ENCODE results near the gene VAT1L.
A peak's percentile ranks its signal among the peaks of the same experiment; 100 is the strongest.

Gene VAT1L

GRCh38 chr16:77788181-77789084 lies at the start of gene VAT1L:
Gene VAT1L, plus strand, starts transcription at chr16:77788564. Its CDS starts 119 bp downstream, at chr16:77788683.
- Mint-ChIP-seq H3K27ac (no peak within 1 kb of the TSS), H3K27me3 (ENCODE audit: low read depth) (peaks cover 55% of the 10 kb centered on the region), H3K4me3 (peak within 1 kb of the TSS; percentile 67), H3K36me3 (ENCODE audit: low read depth) (no peaks in the 10 kb centered on the region), H3K9me3 (no peaks in the 10 kb centered on the region), H3K4me1 (ENCODE audit: low read depth) (peaks cover 2% of the 10 kb centered on the region)
- DNase-seq (ENCODE audit: low spot score) = no peak

- Mint-ChIP-seq H3K27ac (no peak overlapping the region), H3K9me3 (peaks cover 5% of the 10 kb centered on the region), H3K27me3 (ENCODE audit: low read depth) (no peaks in the 10 kb centered on the region), H3K4me1 (ENCODE audit: low read depth) (peaks cover 3% of the 10 kb centered on the region), H3K36me3 (ENCODE audit: low read depth) (no peaks in the 10 kb centered on the region), H3K4me3 (no peak overlapping the region)
- no peak for DNase-seq (ENCODE audit: low spot score)
Observed at GRCh38 chr16:77738706-77739558, 49.4 kb upstream of the VAT1L start.

- Mint-ChIP-seq H3K36me3 (ENCODE audit: low read depth) (no peaks in the 10 kb centered on the region), H3K4me1 (ENCODE audit: low read depth) (peaks cover 3% of the 10 kb centered on the region), H3K4me3 (no peak overlapping the region), H3K27ac (no peak overlapping the region), H3K9me3 (peaks cover 2% of the 10 kb centered on the region), H3K27me3 (ENCODE audit: low read depth) (no peaks in the 10 kb centered on the region)
- no peak for DNase-seq (ENCODE audit: low spot score)
Observed at GRCh38 chr16:77739559-77739892, 48.8 kb upstream of the VAT1L start.

- Mint-ChIP-seq H3K27ac (no peak overlapping the region), H3K4me3 (no peak overlapping the region), H3K36me3 (ENCODE audit: low read depth) (no peaks in the 10 kb centered on the region), H3K27me3 (ENCODE audit: low read depth) (no peaks in the 10 kb centered on the region), H3K9me3 (no peaks in the 10 kb centered on the region), H3K4me1 (ENCODE audit: low read depth) (no peaks in the 10 kb centered on the region)
- no peak for DNase-seq (ENCODE audit: low spot score)
Observed at GRCh38 chr16:77744141-77744540, 44.2 kb upstream of the VAT1L start.

- Mint-ChIP-seq H3K27me3 (ENCODE audit: low read depth) (peaks cover 5% of the 10 kb centered on the region), H3K9me3 (no peaks in the 10 kb centered on the region), H3K4me3 (no peak overlapping the region), H3K27ac (no peak overlapping the region), H3K36me3 (ENCODE audit: low read depth) (no peaks in the 10 kb centered on the region), H3K4me1 (ENCODE audit: low read depth) (no peaks in the 10 kb centered on the region)
- no peak for DNase-seq (ENCODE audit: low spot score)
Observed at GRCh38 chr16:77745972-77746371, 42.4 kb upstream of the VAT1L start.

- no peak for DNase-seq (ENCODE audit: low spot score)
- H3K27me3 Mint-ChIP-seq (ENCODE audit: low read depth) = peaks cover 10% of the 10 kb centered on the region
- no peaks in the 10 kb centered on the region for H3K36me3 Mint-ChIP-seq (ENCODE audit: low read depth)
- no peak overlapping the region for H3K27ac Mint-ChIP-seq
- no peak overlapping the region for H3K4me3 Mint-ChIP-seq
- no peaks in the 10 kb centered on the region for H3K9me3 Mint-ChIP-seq
- no peaks in the 10 kb centered on the region for H3K4me1 Mint-ChIP-seq (ENCODE audit: low read depth)
Observed at GRCh38 chr16:77748421-77749005, 39.9 kb upstream of the VAT1L start.

GRCh38 chr16:77749415-77749814 lies 38.9 kb upstream of the VAT1L start:
- no peaks in the 10 kb centered on the region for H3K36me3 Mint-ChIP-seq (ENCODE audit: low read depth)
- H3K9me3 Mint-ChIP-seq = no peaks in the 10 kb centered on the region
- no peaks in the 10 kb centered on the region for H3K4me1 Mint-ChIP-seq (ENCODE audit: low read depth)
- no peak overlapping the region for H3K27ac Mint-ChIP-seq
- peaks cover 13% of the 10 kb centered on the region for H3K27me3 Mint-ChIP-seq (ENCODE audit: low read depth)
- no peak overlapping the region for H3K4me3 Mint-ChIP-seq
- DNase-seq (ENCODE audit: low spot score) = no peak

GRCh38 chr16:77758046-77758445 lies 30.3 kb upstream of the VAT1L start:
- no peaks in the 10 kb centered on the region for H3K4me1 Mint-ChIP-seq (ENCODE audit: low read depth)
- H3K4me3 Mint-ChIP-seq = no peak overlapping the region
- no peaks in the 10 kb centered on the region for H3K9me3 Mint-ChIP-seq
- no peak for DNase-seq (ENCODE audit: low spot score)
- H3K27me3 Mint-ChIP-seq (ENCODE audit: low read depth) = peaks cover 3% of the 10 kb centered on the region
- no peaks in the 10 kb centered on the region for H3K36me3 Mint-ChIP-seq (ENCODE audit: low read depth)
- H3K27ac Mint-ChIP-seq = no peak overlapping the region

- no peak overlapping the region for H3K27ac Mint-ChIP-seq
- DNase-seq (ENCODE audit: low spot score) = no peak
- H3K36me3 Mint-ChIP-seq (ENCODE audit: low read depth) = no peaks in the 10 kb centered on the region
- no peak overlapping the region for H3K4me3 Mint-ChIP-seq
- no peaks in the 10 kb centered on the region for H3K9me3 Mint-ChIP-seq
- no peaks in the 10 kb centered on the region for H3K4me1 Mint-ChIP-seq (ENCODE audit: low read depth)
- peaks cover 3% of the 10 kb centered on the region for H3K27me3 Mint-ChIP-seq (ENCODE audit: low read depth)
Observed at GRCh38 chr16:77758508-77758907, 29.9 kb upstream of the VAT1L start.

GRCh38 chr16:77759201-77759600 lies 29.2 kb upstream of the VAT1L start:
- H3K9me3 Mint-ChIP-seq = no peaks in the 10 kb centered on the region
- H3K27ac Mint-ChIP-seq = no peak overlapping the region
- no peaks in the 10 kb centered on the region for H3K36me3 Mint-ChIP-seq (ENCODE audit: low read depth)
- no peaks in the 10 kb centered on the region for H3K4me1 Mint-ChIP-seq (ENCODE audit: low read depth)
- no peak for DNase-seq (ENCODE audit: low spot score)
- H3K4me3 Mint-ChIP-seq = no peak overlapping the region
- H3K27me3 Mint-ChIP-seq (ENCODE audit: low read depth) = no peaks in the 10 kb centered on the region

- Mint-ChIP-seq H3K27ac (no peak overlapping the region), H3K36me3 (ENCODE audit: low read depth) (no peaks in the 10 kb centered on the region), H3K27me3 (ENCODE audit: low read depth) (no peaks in the 10 kb centered on the region), H3K4me1 (ENCODE audit: low read depth) (no peaks in the 10 kb centered on the region), H3K9me3 (no peaks in the 10 kb centered on the region), H3K4me3 (no peak overlapping the region)
- no peak for DNase-seq (ENCODE audit: low spot score)
Observed at GRCh38 chr16:77759821-77760220, 28.5 kb upstream of the VAT1L start.

- Mint-ChIP-seq H3K27ac (no peak overlapping the region), H3K36me3 (ENCODE audit: low read depth) (no peaks in the 10 kb centered on the region), H3K9me3 (no peaks in the 10 kb centered on the region), H3K27me3 (ENCODE audit: low read depth) (no peaks in the 10 kb centered on the region), H3K4me3 (no peak overlapping the region), H3K4me1 (ENCODE audit: low read depth) (no peaks in the 10 kb centered on the region)
- no peak for DNase-seq (ENCODE audit: low spot score)
Observed at GRCh38 chr16:77760800-77761199, 27.6 kb upstream of the VAT1L start.

- no peaks in the 10 kb centered on the region for H3K4me1 Mint-ChIP-seq (ENCODE audit: low read depth)
- DNase-seq (ENCODE audit: low spot score) = no peak
- no peaks in the 10 kb centered on the region for H3K27me3 Mint-ChIP-seq (ENCODE audit: low read depth)
- no peaks in the 10 kb centered on the region for H3K36me3 Mint-ChIP-seq (ENCODE audit: low read depth)
- no peak overlapping the region for H3K4me3 Mint-ChIP-seq
- no peaks in the 10 kb centered on the region for H3K9me3 Mint-ChIP-seq
- H3K27ac Mint-ChIP-seq = no peak overlapping the region
Observed at GRCh38 chr16:77761204-77761603, 27.2 kb upstream of the VAT1L start.

- Mint-ChIP-seq H3K36me3 (ENCODE audit: low read depth) (no peaks in the 10 kb centered on the region), H3K27me3 (ENCODE audit: low read depth) (no peaks in the 10 kb centered on the region), H3K9me3 (no peaks in the 10 kb centered on the region), H3K4me1 (ENCODE audit: low read depth) (no peaks in the 10 kb centered on the region), H3K27ac (no peak overlapping the region), H3K4me3 (no peak overlapping the region)
- DNase-seq (ENCODE audit: low spot score) = no peak
Observed at GRCh38 chr16:77762262-77762661, 26.1 kb upstream of the VAT1L start.
